Fibroblast of villous mesenchyme (primary cell): ENCODE results near the gene MS4A2. TPM values are rescaled to one million over a fixed set of nuclear protein-coding genes. Genes with fewer than 3 reads are reported as not detected.

Experiments used
- DNase-seq: peaks from one replicate; pipeline ENCODE4 v3.0.0-alpha.2; 2010; ENCODE audit warnings: low read depth
- H3K4me3 ChIP-seq: 2 replicates; pipeline ENCODE4 v1.5.1; 2011; ENCODE audit warnings: low read depth, mild to moderate bottlenecking, low read length
- total RNA-seq: library from RNA; depleted of rRNA; stranded (reverse); fragments of >200 nt; gene quantifications from 2 replicates; pipeline ENCODE4 v1.2.3, GENCODE V29; 2012
- TF ChIP-seq, protein P1 (sequence below): IDR thresholded peaks from 2 replicates; pipeline ENCODE4 v1.5.1; 2012; ENCODE audit warnings: low read depth, mild to moderate bottlenecking, low read length; ENCODE audit not compliant: insufficient read depth

MS4A2 gene
- total RNA-seq, 1 donor: not detected

DNA sequence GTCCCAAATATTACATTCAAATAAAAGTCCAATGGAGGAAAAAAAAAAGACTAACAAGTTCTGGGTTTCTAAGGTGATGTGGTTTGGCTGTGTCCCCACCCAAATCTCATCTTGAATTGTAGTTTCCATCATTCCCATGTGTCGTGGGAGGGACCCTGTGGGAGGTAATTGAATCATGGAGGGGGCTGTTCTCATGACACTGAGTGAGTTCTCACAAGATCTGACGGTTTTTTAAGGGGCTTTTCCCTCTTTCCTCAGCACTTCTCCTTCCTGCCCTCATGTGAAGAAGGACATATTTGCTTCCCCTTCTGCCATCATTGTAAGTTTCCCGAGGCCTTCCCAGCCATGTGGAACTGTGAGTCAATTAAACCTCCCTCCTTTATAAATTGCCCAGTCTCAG is 7.9 kb upstream of the MS4A2 start:
- DNase-seq: no peak
- TF ChIP-seq, protein P1, sequence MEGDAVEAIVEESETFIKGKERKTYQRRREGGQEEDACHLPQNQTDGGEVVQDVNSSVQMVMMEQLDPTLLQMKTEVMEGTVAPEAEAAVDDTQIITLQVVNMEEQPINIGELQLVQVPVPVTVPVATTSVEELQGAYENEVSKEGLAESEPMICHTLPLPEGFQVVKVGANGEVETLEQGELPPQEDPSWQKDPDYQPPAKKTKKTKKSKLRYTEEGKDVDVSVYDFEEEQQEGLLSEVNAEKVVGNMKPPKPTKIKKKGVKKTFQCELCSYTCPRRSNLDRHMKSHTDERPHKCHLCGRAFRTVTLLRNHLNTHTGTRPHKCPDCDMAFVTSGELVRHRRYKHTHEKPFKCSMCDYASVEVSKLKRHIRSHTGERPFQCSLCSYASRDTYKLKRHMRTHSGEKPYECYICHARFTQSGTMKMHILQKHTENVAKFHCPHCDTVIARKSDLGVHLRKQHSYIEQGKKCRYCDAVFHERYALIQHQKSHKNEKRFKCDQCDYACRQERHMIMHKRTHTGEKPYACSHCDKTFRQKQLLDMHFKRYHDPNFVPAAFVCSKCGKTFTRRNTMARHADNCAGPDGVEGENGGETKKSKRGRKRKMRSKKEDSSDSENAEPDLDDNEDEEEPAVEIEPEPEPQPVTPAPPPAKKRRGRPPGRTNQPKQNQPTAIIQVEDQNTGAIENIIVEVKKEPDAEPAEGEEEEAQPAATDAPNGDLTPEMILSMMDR: no peak
- H3K4me3 ChIP-seq: no peak overlapping the region

DNA sequence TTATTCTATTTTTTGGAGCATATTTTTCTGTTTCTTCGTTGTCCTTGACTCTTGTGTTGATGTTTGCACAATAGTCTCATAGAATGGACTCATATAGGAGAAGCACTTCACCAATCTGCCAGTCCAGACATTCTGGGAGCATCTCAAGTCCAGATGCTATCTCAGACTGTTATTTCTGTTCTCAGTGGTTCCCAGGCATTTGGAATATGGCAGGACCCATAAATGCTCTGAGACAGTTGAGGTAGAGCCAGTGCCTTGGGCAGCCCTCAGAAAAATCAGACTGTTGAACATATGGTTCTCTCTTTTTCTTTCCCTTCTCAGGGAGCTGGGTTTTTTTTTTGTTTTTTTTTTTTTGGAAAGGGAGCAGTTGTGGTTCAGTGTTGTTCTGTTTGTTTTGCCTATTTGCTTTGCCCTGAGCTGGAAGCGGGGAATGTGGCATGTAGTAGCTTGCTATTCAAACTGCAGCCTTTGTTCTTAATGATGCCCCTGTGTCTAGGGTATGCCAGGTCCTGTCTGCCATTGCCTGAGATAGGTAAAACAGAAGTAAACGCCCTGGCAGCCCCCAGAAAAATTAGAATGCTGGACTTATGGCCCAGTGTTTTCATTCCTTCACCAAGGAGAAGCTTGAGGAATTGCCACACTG is 3.7 kb upstream of the MS4A2 start:
- TF ChIP-seq, protein P1: no peak
- DNase-seq: no peak
- H3K4me3 ChIP-seq: no peak overlapping the region

DNA sequence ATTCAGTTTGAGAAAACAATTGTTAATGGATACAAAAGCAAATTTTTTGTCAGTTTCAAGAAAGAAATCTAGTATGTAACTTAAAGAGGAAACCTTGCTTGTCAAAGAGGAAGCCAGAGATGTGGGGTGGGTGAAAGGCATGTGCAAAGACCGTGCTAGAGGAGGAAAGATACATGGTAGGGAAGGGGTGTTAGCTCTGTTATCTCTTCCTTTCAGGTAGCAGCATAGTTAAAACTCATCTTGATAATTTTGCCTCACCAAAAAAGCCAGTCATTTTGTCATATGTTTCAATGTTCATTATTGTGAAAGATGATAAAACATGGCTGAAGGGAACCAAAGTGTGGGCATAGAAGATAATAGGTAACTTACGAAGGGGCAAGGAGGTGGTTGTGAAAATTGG is 2.6 kb upstream of the MS4A2 start:
- no peak overlapping the region for H3K4me3 ChIP-seq
- TF ChIP-seq, protein P1: no peak
- DNase-seq: no peak

DNA sequence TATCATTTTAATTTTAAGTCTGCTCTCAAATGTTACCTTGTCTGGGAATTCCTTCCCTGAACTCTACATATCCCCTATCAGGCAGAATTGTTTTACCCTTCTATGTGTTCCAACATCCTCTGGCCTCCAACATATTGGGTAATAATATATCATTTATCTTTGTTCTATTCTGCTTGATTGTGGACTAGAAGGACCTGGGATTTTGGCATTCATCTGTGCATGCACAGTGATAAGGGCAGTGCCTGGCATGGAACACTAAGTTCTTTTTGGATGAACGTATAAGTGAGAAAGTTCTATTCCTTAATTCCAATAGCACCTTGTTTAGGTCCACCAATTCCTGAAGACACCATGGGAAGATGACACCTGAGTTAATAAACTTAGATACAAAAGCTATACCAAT is 1.2 kb upstream of the MS4A2 start:
- TF ChIP-seq, protein P1: no peak
- H3K4me3 ChIP-seq: no peak overlapping the region
- no peak for DNase-seq

DNA sequence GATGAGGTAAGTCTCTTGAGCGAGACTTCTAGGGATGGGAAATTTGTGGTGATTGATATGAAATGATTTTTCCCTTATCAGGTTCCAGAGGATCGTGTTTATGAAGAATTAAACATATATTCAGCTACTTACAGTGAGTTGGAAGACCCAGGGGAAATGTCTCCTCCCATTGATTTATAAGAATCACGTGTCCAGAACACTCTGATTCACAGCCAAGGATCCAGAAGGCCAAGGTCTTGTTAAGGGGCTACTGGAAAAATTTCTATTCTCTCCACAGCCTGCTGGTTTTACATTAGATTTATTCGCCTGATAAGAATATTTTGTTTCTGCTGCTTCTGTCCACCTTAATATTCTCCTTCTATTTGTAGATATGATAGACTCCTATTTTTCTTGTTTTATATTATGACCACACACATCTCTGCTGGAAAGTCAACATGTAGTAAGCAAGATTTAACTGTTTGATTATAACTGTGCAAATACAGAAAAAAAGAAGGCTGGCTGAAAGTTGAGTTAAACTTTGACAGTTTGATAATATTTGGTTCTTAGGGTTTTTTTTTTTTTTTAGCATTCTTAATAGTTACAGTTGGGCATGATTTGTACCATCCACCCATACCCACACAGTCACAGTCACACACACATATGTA is 7.1 kb downstream of the MS4A2 start:
- no peak for DNase-seq
- H3K4me3 ChIP-seq: no peak overlapping the region
- TF ChIP-seq, protein P1: no peak

DNA sequence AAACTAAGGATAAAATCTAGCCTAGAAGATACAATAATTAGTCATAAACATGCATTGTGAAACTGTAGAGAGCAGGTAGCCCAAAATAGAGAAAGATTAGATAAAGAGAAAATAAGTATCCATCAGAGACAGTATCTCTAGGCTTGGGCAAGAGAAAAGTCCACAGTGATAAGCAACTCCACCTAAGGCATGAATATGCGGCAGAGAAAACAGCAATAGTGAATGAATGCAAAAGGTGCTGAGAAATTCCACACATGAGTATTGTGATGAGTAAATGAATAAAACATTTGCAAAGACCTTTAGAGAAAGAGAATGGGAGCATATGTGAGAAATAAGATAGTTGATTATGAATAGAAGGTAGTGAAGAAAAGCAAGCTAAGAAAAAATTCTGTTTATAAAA is 8.7 kb downstream of the MS4A2 start:
- no peak overlapping the region for H3K4me3 ChIP-seq
- no peak for DNase-seq
- TF ChIP-seq, protein P1: no peak
